GM12878 (cell line): Measurements from ENCODE around the gene EFHD2.
"Not testable (repeated sequence)": the region's sequence is repeated elsewhere in the genome, so short reads cannot be mapped to it uniquely, and the experiment has no call there.

Source experiments
- CHD2 ChIP-seq: IDR thresholded peaks from 2 replicates; pipeline ENCODE4 v1.6.1; 2011; ENCODE audit warnings: low read depth, low read length, improper control_type of control experiment, borderline replicate concordance
- CTCF ChIP-seq, 3 experiments: IDR thresholded peaks in 2 of 3; conservative IDR thresholded peaks in 1 of 3; 2 replicates each; pipeline ENCODE4 v1.5.1; 2011; ENCODE audit warnings: low read depth in 3 of 3, low read length in 3 of 3, mild to moderate bottlenecking in 3 of 3, control low read depth in 2 of 3, moderate library complexity in 2 of 3, inconsistent platforms in 1 of 3, mixed read lengths in 1 of 3; ENCODE audit not compliant: control insufficient read depth in 2 of 3, insufficient read depth in 1 of 3; ENCODE audit errors: extremely low read depth in 1 of 3
- GABPA ChIP-seq: IDR thresholded peaks from 2 replicates; pipeline ENCODE4 v1.6.1; 2014; ENCODE audit warnings: antibody characterized with exemption, low read depth, mild to moderate bottlenecking, inconsistent platforms
- NBN ChIP-seq: fragments of 450-650 bp; IDR thresholded peaks from 2 replicates; pipeline ENCODE4 v1.6.1; 2016
- NR2C2 ChIP-seq: IDR thresholded peaks from 2 replicates; pipeline ENCODE4 v1.6.1; 2011; ENCODE audit warnings: borderline replicate concordance, low read depth; ENCODE audit not compliant: control insufficient read depth, insufficient read length
- POLR2A ChIP-seq: IDR thresholded peaks from 2 replicates; pipeline ENCODE4 v1.6.1; 2011; ENCODE audit warnings: low read depth, mild to moderate bottlenecking, low read length

GRCh38 chr1:15428252-15428651 lies 18.6 kb downstream of the EFHD2 start:
- TF ChIP-seq CHD2; POLR2A; NBN; GABPA; CTCF (IDR thresholded peaks at IDR 0.05 in 2 of 3, conservative IDR thresholded peaks at IDR 0.05 in 1 of 3; ENCODE audit: control insufficient read depth in 2 of 3, extremely low read depth in 1 of 3, insufficient read depth in 1 of 3, low read depth in 3 of 3, low read length in 3 of 3); NR2C2: not testable (repeated sequence)
